ENCODE measurements around the gene KATNAL2. TPM values are rescaled to one million over a fixed set of nuclear protein-coding genes. Genes with fewer than 3 reads are reported as not detected.

Gene KATNAL2, protein sequence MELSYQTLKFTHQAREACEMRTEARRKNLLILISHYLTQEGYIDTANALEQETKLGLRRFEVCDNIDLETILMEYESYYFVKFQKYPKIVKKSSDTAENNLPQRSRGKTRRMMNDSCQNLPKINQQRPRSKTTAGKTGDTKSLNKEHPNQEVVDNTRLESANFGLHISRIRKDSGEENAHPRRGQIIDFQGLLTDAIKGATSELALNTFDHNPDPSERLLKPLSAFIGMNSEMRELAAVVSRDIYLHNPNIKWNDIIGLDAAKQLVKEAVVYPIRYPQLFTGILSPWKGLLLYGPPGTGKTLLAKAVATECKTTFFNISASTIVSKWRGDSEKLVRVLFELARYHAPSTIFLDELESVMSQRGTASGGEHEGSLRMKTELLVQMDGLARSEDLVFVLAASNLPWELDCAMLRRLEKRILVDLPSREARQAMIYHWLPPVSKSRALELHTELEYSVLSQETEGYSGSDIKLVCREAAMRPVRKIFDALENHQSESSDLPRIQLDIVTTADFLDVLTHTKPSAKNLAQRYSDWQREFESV
- 9.0 and 9.4 TPM in 2 replicates for total RNA-seq (2021)
- Bru-seq, nascent RNA: percentile 40 among the genes with signal in this experiment
- percentile 39 among the genes with signal in this experiment for BruChase-seq, experiment 1, labeled RNA remaining after a 2-hour chase
- percentile 29 among the genes with signal in this experiment for BruChase-seq, experiment 2, labeled RNA remaining after a 6-hour chase
- long read RNA-seq, partial matches to known transcripts: 0 of 6 reads
- long read RNA-seq, other reads (novel, unspliced or antisense): 5 of 6 reads

GRCh38 chr18:46917108-46917802, at the start of gene KATNAL2, which contains the start of gene PIAS2:
Gene KATNAL2 (plus strand): TSS chr18:46917602. CDS start chr18:46946873, 29,271 bp downstream.
Gene PIAS2 (minus strand): TSS chr18:46917507. CDS start chr18:46917345, 162 bp downstream.
- no peaks in the 10 kb centered on the region for H3F3A ChIP-seq (ENCODE audit: insufficient read depth, low read depth)
- TF ChIP-seq, protein P1, sequence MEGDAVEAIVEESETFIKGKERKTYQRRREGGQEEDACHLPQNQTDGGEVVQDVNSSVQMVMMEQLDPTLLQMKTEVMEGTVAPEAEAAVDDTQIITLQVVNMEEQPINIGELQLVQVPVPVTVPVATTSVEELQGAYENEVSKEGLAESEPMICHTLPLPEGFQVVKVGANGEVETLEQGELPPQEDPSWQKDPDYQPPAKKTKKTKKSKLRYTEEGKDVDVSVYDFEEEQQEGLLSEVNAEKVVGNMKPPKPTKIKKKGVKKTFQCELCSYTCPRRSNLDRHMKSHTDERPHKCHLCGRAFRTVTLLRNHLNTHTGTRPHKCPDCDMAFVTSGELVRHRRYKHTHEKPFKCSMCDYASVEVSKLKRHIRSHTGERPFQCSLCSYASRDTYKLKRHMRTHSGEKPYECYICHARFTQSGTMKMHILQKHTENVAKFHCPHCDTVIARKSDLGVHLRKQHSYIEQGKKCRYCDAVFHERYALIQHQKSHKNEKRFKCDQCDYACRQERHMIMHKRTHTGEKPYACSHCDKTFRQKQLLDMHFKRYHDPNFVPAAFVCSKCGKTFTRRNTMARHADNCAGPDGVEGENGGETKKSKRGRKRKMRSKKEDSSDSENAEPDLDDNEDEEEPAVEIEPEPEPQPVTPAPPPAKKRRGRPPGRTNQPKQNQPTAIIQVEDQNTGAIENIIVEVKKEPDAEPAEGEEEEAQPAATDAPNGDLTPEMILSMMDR (conservative IDR thresholded peaks at IDR 0.05): no peak
- TF ChIP-seq EZH2 (IDR thresholded peaks at IDR 0.05; ENCODE audit: low read depth): no peak
- H3K27me3 ChIP-seq (ENCODE audit: insufficient read depth, low read depth): no peaks in the 10 kb centered on the region
- no peaks in the 10 kb centered on the region for H4K20me1 ChIP-seq (ENCODE audit: insufficient read depth)
- no peak within 1 kb of the TSS for H3K27ac ChIP-seq
- peaks cover 14% of the 10 kb centered on the region for H3K4me1 ChIP-seq (replicated peaks; ENCODE audit: insufficient read depth)
- no peaks in the 10 kb centered on the region for H3K9me2 ChIP-seq (ENCODE audit: insufficient read depth)
- ChIA-PET CTCF (no interaction called here), POLR2A (ENCODE audit: unreplicated experiment) (interaction anchor here (0.6 kb wide), 1 partner anchor 944 kb away, joined by 4 read pairs; no protein-coding TSS in a partner anchor)
- H3K79me2 ChIP-seq (ENCODE audit: low read depth): peaks cover 44% of the 10 kb centered on the region
- peak; percentile 48 to 68 for DNase-seq
- no peaks in the 10 kb centered on the region for H3K9me3 ChIP-seq (ENCODE audit: insufficient read depth, low read depth)
- peak within 1 kb of the TSS; percentile 94 for H2AFZ ChIP-seq
- intact Hi-C loops (cut with micrococcal nuclease; ENCODE audit: unreplicated experiment): no loop called here
- H3K4me2 ChIP-seq: peak within 1 kb of the TSS; percentile 99
- BruUV-seq (replicated peaks): no TSS peak
- no peaks in the 10 kb centered on the region for H3K36me3 ChIP-seq (ENCODE audit: low read depth)
- H3K4me3 ChIP-seq: peak within 1 kb of the TSS; percentile 95

GRCh38 chr18:46868169-46868921, 49.1 kb upstream of the KATNAL2 start:
- no peak overlapping the region for H3K27ac ChIP-seq
- TF ChIP-seq, protein P1 (conservative IDR thresholded peaks at IDR 0.05): no peak
- CTCF ChIA-PET: no interaction called here
- no peak overlapping the region for H2AFZ ChIP-seq
- H4K20me1 ChIP-seq (ENCODE audit: insufficient read depth): no peaks in the 10 kb centered on the region
- H3K9me2 ChIP-seq (ENCODE audit: insufficient read depth): no peaks in the 10 kb centered on the region
- no peak overlapping the region for H3K4me2 ChIP-seq
- BruUV-seq (replicated peaks): no TSS peak
- intact Hi-C loops (cut with micrococcal nuclease; ENCODE audit: unreplicated experiment): no loop called here
- no peaks in the 10 kb centered on the region for H3F3A ChIP-seq (ENCODE audit: insufficient read depth, low read depth)
- H3K9me3 ChIP-seq (ENCODE audit: insufficient read depth, low read depth): no peaks in the 10 kb centered on the region
- no peaks in the 10 kb centered on the region for H3K4me1 ChIP-seq (replicated peaks; ENCODE audit: insufficient read depth)
- H3K27me3 ChIP-seq (ENCODE audit: insufficient read depth, low read depth): no peaks in the 10 kb centered on the region
- no peaks in the 10 kb centered on the region for H3K36me3 ChIP-seq (ENCODE audit: low read depth)
- POLR2A ChIA-PET (ENCODE audit: unreplicated experiment): no interaction called here
- no peaks in the 10 kb centered on the region for H3K79me2 ChIP-seq (ENCODE audit: low read depth)
- H3K4me3 ChIP-seq: no peak overlapping the region
- no peak for DNase-seq

Measured in PC-9 (cell line).